Adipose tissue (tissue), 3 donors: ENCODE data around the gene PTPRE. TPM values are rescaled to one million over a fixed set of nuclear protein-coding genes. Genes with fewer than 3 reads are reported as not detected.

ENCODE experiments used
- H3K27ac ChIP-seq: one replicate; pipeline ENCODE4 v1.5.1; 2013; ENCODE audit warnings: low read depth, low read length
- WGBS, 3 donors: extraction: QIAGEN DNeasy Blood & Tissue Kit; methylation state at CpG; one replicate each; pipeline ENCODE4 v1.1.7; 2013; 5-methylcytosine and 5-hydroxymethylcytosine counted together
- polyA plus RNA-seq, 3 donors: library from polyadenylated mRNA; stranded (reverse); fragments of 200-250 nt; gene quantifications; one replicate each; pipeline ENCODE4 v1.2.3, GENCODE V29; 2013
- donor health status: healthy with polysubstance abuse.
- donor health status: Bipolar disorder and iron deficiency.
- donor health status: healthy.

PTPRE gene
- polyA plus RNA-seq, 3 donors, result 1.4 to 16.9 (median 10.8) TPM

DNA sequence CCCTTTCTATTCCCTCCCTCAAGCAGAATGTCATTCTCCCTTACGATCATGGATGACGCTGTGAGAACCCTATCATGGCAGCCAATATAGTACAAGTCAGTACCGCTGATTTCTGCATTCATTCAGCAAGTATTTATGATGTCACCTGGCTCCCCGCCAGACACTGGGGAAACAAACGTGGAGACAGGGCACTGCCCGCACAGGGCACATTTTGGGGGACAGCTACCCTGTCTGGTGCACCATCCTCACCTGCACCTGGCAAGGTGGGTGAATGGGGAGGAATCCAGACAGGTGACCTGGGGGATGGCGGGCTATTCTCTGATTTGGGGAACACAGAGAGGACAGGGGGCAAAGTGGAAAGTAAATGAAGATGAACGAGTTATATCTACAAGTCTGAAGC is 190.9 kb downstream of the PTPRE start:
- no peak overlapping the region for H3K27ac ChIP-seq
- WGBS, 3 donors, result 88 to 90% (median 89%) methylated on average over 8 of the region's 8 CpGs

DNA sequence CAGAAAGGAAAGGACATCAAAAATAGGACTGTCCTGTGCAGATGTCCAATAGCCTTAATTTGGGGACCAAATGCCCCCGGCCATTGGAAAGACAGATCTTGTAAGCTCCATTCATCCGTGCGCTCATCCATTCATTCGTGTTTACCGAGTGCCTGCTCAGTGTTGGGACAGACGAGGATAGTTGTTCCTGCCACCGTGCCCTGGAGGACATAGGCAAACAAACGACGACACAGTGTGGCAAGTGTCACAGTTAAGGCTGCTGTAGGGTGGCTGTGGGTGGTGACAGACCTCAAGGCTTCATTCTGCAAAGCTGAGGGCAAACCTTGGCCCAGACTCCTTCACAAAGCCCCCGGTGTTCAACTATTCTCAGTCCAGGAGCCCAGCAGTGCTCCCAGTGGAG is 191.7 kb downstream of the PTPRE start:
- WGBS, 3 donors, result 92 to 97% (median 95%) methylated on average over 10 of the region's 10 CpGs
- H3K27ac ChIP-seq, result no peak overlapping the region

DNA sequence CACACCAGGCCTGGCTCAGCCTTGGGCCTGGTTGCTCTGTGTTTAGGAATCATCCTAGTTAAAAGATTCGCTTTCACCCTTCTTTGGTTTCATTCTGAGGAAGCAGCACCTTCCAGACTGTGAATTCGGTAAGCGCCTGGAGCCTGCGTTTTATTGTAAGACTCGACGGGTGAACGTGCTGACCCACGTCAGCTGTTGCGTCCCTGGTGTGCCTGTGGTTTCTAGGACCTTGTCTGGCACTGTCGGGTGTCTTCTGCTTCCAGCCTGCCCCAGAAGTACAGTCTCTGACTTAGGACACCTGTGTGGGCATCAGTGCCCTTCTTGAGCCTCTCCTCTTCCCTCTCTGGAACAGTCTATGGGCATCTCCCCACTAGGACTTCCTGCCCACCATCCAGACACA is 193.0 kb downstream of the PTPRE start:
- H3K27ac ChIP-seq, result no peak overlapping the region
- 98 to 99% (median 98%) methylated on average over 10 of the region's 10 CpGs for WGBS, 3 donors

DNA sequence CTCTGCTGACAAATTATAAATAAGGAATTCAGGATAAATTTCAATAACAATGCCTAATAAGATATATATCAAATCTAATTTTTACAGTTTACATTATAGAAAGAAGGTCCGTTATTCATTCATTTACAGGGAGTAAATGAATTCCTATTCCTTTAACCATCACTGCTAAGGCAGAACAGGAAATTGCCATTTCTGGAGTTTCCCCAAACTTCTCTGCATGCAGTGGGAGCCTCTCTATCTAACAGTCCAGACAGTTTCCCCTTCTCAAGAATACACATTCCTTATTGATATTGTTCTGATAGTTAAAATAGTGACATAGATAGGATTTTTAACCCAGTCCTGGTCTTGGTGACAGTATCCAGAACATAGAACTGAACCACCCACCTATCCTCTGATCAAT is 195.0 kb downstream of the PTPRE start:
- no peak overlapping the region for H3K27ac ChIP-seq
- WGBS, 3 donors, result 74 to 88% (median 83%) methylated on average over 1 of the region's 1 CpG

- WGBS, 3 donors, result 79 to 88% (median 82%) methylated on average over 19 of the region's 19 CpGs
- H3K27ac ChIP-seq, result no peak overlapping the region
These were observed 195.8 kb downstream of the PTPRE start for GRCh38 chr10:128102480-128103228.

GRCh38 chr10:128103229-128103714 is 196.4 kb downstream of the PTPRE start:
- WGBS, 3 donors, result 88 to 97% (median 92%) methylated on average over 8 of the region's 8 CpGs
- H3K27ac ChIP-seq, result no peak overlapping the region

- no peak overlapping the region for H3K27ac ChIP-seq
- WGBS, 3 donors, result 96 to 100% (median 97%) methylated on average over 4 of the region's 4 CpGs
These were observed 198.5 kb downstream of the PTPRE start for GRCh38 chr10:128105383-128105782.

DNA sequence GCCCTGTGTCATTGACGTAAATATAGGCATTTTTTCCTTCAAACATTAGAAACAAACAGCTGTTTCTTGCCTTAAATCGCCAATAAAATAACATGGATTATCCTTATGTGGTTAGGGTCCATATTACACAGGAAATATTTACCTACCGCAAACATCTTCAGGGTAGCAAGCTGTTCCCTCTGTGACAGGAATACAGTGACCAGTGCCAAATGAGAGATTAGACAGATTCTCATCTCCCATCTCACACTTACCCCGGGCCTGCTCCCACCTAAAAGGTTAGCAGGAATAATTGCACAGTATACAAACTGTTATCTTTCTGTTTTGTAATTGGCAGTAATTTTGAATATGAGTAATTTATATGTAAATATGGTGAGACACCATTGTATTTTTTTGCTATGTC is 202.8 kb downstream of the PTPRE start:
- 94 to 99% (median 98%) methylated on average over 4 of the region's 4 CpGs for WGBS, 3 donors
- H3K27ac ChIP-seq, result no peak overlapping the region

DNA sequence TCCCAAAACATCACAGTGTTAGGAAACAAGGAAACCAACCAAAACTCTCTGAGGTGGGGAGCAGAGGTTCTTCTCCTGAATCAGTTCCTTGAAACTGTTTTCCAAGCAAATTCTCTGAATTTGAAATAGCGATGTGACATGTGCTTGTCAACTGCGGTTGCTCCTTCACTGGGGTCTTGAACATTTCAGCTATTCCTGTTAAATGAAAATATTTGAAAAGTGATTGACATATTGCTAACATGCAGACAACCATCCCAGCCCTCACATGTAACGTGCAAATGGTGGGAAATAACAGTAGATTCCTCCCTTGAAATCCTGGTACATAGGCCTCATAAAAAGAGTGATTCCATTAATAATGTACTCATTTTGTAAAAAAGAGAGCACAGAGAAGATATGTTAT is 203.4 kb downstream of the PTPRE start:
- H3K27ac ChIP-seq, result no peak overlapping the region
- 95 to 99% (median 96%) methylated on average over 3 of the region's 3 CpGs for WGBS, 3 donors

DNA sequence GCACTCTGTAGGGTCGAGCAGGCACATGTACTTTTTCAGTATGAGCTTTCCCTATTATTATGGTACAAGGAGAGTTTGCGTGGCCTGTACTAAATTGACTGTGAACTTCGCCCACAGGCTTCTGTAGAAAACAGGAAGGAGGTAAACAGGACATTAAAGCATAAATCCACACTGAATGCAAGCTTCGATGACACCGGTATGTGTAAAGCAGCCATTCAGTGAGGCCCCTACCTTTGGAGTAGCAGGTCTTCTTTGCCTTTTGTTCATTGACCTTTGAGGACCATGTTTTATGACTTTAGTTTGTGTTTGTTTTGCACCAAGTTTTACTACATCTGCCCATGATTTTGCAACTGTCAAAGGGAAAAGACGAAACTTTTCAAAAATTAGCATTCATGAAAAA is 204.8 kb downstream of the PTPRE start:
- WGBS, 3 donors, result 92 to 96% (median 95%) methylated on average over 6 of the region's 6 CpGs

GRCh38 chr10:128113026-128113425 is 206.1 kb downstream of the PTPRE start:
- H3K27ac ChIP-seq, result no peak overlapping the region
- WGBS, 3 donors, result 95 to 97% (median 96%) methylated on average over 13 of the region's 13 CpGs

More for the DNA sequence above, 204.8 kb downstream of the PTPRE start:
- H3K27ac ChIP-seq, result no peak overlapping the region

DNA sequence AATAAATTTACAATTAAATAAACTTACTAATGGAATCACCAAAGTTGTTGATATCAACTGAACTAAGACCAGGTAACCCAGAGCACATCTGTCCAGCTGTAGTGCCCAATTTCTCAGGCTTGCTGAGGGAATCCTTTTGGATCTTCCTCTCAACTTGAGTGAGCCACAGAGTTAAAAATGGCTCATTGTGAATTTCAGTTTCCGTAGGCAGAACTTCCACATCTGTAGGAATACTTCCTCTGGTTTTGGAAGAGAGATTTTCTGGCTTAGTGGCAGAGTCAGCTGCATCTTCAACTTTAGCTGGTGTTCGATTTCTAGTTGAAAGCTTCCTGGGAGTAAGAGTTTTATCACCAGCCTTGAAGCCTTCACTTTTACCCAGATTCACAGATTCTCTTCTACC is 208.0 kb downstream of the PTPRE start:
- H3K27ac ChIP-seq, result no peak overlapping the region
- WGBS, 3 donors, result 87 to 92% (median 91%) methylated on average over 2 of the region's 2 CpGs

DNA sequence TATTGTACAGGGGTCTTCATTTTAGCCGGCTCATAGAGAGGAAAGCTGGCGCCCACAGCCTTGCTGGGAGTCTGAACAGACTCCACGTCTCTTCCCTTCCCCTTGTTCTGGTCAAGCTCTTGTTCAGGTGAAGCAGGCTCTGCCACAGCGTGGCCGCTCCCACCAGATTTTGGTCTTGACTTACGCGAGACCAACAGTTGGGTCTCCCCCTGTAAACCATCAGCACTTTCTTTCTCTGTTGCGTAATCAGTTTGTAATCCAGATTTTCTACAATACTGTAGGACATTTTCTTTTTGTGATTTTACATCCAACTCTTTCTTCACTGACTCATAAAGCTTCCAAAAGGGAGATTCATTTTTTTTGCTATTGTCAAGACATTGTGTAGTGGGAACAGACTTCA is 208.5 kb downstream of the PTPRE start:
- no peak overlapping the region for H3K27ac ChIP-seq
- 97 to 98% (median 97%) methylated on average over 8 of the region's 8 CpGs for WGBS, 3 donors

DNA sequence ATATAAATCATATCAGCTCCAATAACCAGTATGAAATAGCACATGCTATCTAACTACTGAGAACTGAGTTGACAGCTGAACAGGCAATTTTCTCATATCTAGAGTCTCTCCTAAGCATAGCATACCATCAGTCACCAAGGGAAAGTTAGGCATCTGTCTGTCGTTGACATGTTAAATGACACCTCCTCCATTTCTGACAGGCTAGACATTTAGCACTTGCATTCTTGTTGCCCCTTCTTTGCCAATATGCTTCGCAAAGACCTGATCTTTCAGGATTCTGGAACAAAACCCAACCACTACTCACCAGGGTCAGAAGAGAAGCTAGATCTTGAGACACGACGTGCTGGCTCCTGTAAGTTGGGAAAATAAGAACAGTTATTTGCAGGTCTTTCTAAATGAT is 209.3 kb downstream of the PTPRE start:
- 96 to 99% (median 97%) methylated on average over 4 of the region's 4 CpGs for WGBS, 3 donors
- H3K27ac ChIP-seq, result no peak overlapping the region

GRCh38 chr10:128116851-128117615 is 210.1 kb downstream of the PTPRE start:
- no peak overlapping the region for H3K27ac ChIP-seq
- WGBS, 3 donors, result 76 to 91% (median 86%) methylated on average over 13 of the region's 13 CpGs

DNA sequence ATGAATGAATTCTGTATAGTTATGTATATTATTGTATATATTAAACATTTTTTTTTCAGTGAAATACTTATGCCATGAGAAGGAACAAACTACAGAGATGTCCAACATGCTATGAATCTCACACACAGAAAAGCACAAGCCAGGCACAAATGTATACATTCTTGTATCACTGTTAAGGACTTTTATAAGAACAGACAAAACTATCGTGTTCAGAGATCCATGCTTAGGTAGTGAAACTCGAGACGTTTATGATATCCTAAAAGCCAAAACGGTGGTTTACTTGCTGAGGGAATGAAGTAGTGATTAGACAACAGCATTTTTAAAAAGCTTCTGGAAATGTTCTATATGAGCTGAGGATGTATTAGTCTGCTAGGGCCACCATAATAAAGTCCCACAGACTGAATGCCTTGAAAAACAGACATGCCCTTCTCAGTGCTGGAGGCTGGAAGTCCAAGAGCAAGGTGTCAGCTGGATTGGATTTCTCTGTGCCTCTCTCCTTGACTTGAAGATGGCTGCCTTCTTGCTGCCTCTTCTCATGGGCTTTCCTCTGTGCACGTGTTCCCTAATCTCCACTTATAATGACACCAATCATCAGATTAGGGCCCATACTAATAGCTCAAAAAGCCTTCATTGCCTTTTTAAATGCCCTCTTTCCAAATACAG is 215.0 kb downstream of the PTPRE start:
- no peak overlapping the region for H3K27ac ChIP-seq
- WGBS, 3 donors, result 91 to 95% (median 94%) methylated on average over 5 of the region's 5 CpGs

GRCh38 chr10:128122931-128123330 is 216.0 kb downstream of the PTPRE start:
- no peak overlapping the region for H3K27ac ChIP-seq

GRCh38 chr10:128123846-128124245 is 216.9 kb downstream of the PTPRE start:
- H3K27ac ChIP-seq, result no peak overlapping the region

More at GRCh38 chr10:128122931-128123330, 216.0 kb downstream of the PTPRE start:
- whole genome bisulfite sequencing, 3 donors, result 71 to 88% (median 71%) methylated on average over 2 of the region's 2 CpGs

GRCh38 chr10:128124813-128125403 is 218.0 kb downstream of the PTPRE start:
- no peak overlapping the region for H3K27ac ChIP-seq
- 37 to 52% (median 41%) methylated on average over 11 of the region's 11 CpGs for WGBS, 3 donors
